ENCODE data around the gene TTLL6.

- TF ChIP-seq CTCF (IDR thresholded peaks at IDR 0.05; ENCODE audit: low read length) (no peak), EZH2 (IDR thresholded peaks at IDR 0.05; ENCODE audit: borderline replicate concordance, low read length) (no peak)
These were observed 29.2 kb downstream of the TTLL6 start for GRCh38 chr17:48787828-48788227.
